GM23338 (cell line): ENCODE measurements around the gene EYS. TPM values are rescaled to one million over a fixed set of nuclear protein-coding genes. Genes with fewer than 3 reads are reported as not detected.

Source experiments
- ATAC-seq: fragments of 200-7000 bp; cut with Tn5 transposase; 3 replicates; pipeline ENCODE4 v1.9.1; 2020
- DNase-seq: peaks from one replicate; pipeline ENCODE4 v3.0.0-alpha.2; 2015; ENCODE audit warnings: low spot score
- H2AFZ ChIP-seq: fragments of 200-600 bp; sonication (generic); 2 replicates; pipeline ENCODE4 v1.8.0; 2016; ENCODE audit warnings: antibody characterized with exemption, mild to moderate bottlenecking, moderate library complexity
- H3F3A ChIP-seq: fragments of 200-600 bp; sonication (generic); replicated peaks from 2 replicates; pipeline ENCODE4 v1.8.0; 2017; ENCODE audit warnings: antibody characterized with exemption, mixed run types, low read depth
- H3K27ac ChIP-seq: fragments of 200-600 bp; sonication (generic); 2 replicates; pipeline ENCODE4 v1.6.1; 2016; ENCODE audit warnings: low read depth
- H3K27me3 ChIP-seq: fragments of 200-600 bp; sonication (generic); 2 replicates; pipeline ENCODE4 v1.8.0; 2016; ENCODE audit warnings: mild to moderate bottlenecking, mixed run types, moderate library complexity; ENCODE audit not compliant: insufficient read depth
- H3K36me3 ChIP-seq: fragments of 200-600 bp; sonication (generic); 2 replicates; pipeline ENCODE4 v1.8.0; 2016; ENCODE audit warnings: mild to moderate bottlenecking; ENCODE audit not compliant: insufficient read depth
- H3K4me1 ChIP-seq: fragments of 200-600 bp; sonication (generic); 2 replicates; pipeline ENCODE4 v1.8.0; 2016; ENCODE audit warnings: mild to moderate bottlenecking, moderate library complexity; ENCODE audit not compliant: insufficient read depth
- H3K4me2 ChIP-seq: fragments of 200-600 bp; sonication (generic); 2 replicates; pipeline ENCODE4 v1.7.1; 2017; ENCODE audit warnings: mixed run types
- H3K4me3 ChIP-seq: fragments of 200-600 bp; sonication (generic); 2 replicates; pipeline ENCODE4 v1.6.1; 2016; ENCODE audit warnings: mixed run types
- H3K79me2 ChIP-seq: fragments of 200-600 bp; sonication (generic); replicated peaks from 2 replicates; pipeline ENCODE4 v1.8.0; 2017; ENCODE audit warnings: mild to moderate bottlenecking; ENCODE audit not compliant: insufficient read depth
- H3K9me2 ChIP-seq: fragments of 200-600 bp; sonication (generic); 2 replicates; pipeline ENCODE4 v1.8.0; 2017; ENCODE audit not compliant: insufficient read depth
- H4K20me1 ChIP-seq: fragments of 200-600 bp; sonication (generic); replicated peaks from 2 replicates; pipeline ENCODE4 v1.8.0; 2017; ENCODE audit warnings: mild to moderate bottlenecking; ENCODE audit not compliant: insufficient read depth
- H3K27ac Mint-ChIP-seq: 2 replicates; pipeline ENCODE4 v1.8.0; 2020; ENCODE audit warnings: inconsistent platforms, mild to moderate bottlenecking, moderate library complexity, mixed read lengths
- H3K27me3 Mint-ChIP-seq: 3 replicates; pipeline ENCODE4 v1.8.0; 2022; ENCODE audit warnings: low read depth, mild to moderate bottlenecking, moderate library complexity, mixed read lengths, inconsistent platforms; ENCODE audit not compliant: insufficient read depth, poor library complexity
- H3K36me3 Mint-ChIP-seq: 3 replicates; pipeline ENCODE4 v1.8.0; 2021; ENCODE audit warnings: low read depth, mild to moderate bottlenecking, inconsistent platforms, moderate library complexity, mixed read lengths
- H3K4me1 Mint-ChIP-seq: 3 replicates; pipeline ENCODE4 v1.8.0; 2020; ENCODE audit warnings: mild to moderate bottlenecking, inconsistent platforms, mixed read lengths
- H3K4me3 Mint-ChIP-seq: 3 replicates; pipeline ENCODE4 v1.8.0; 2021; ENCODE audit warnings: moderate library complexity, mild to moderate bottlenecking, inconsistent platforms, mixed read lengths
- H3K9me3 Mint-ChIP-seq: 3 replicates; pipeline ENCODE4 v1.8.0; 2020; ENCODE audit warnings: moderate library complexity, mild to moderate bottlenecking, inconsistent platforms, mixed read lengths
- CREB1 ChIP-seq: fragments of 250-450 bp; sonication (Bioruptor Pico); IDR thresholded peaks from 2 replicates; pipeline ENCODE4 v1.5.0; 2020; ENCODE audit warnings: low read depth, mild to moderate bottlenecking, moderate library complexity
- EZH2 ChIP-seq: fragments of 200-600 bp; sonication (generic); IDR thresholded peaks from one replicate; pipeline ENCODE4 v1.8.0; 2017; ENCODE audit warnings: antibody characterized with exemption, mild to moderate bottlenecking, low read depth; ENCODE audit not compliant: unreplicated experiment
- EZH2phosphoT487 ChIP-seq: fragments of 200-600 bp; sonication (generic); IDR thresholded peaks from one replicate; pipeline ENCODE4 v1.8.1; 2018; ENCODE audit warnings: antibody characterized with exemption; ENCODE audit not compliant: unreplicated experiment
- JUNB ChIP-seq: IDR thresholded peaks from one replicate; pipeline ENCODE4 v1.6.1; 2016; ENCODE audit warnings: antibody characterized with exemption; ENCODE audit not compliant: unreplicated experiment
- NANOG ChIP-seq: IDR thresholded peaks from 2 replicates; pipeline ENCODE4 v1.6.1; 2016; ENCODE audit warnings: antibody characterized with exemption, borderline replicate concordance
- POLR2AphosphoS5 ChIP-seq: IDR thresholded peaks from 2 replicates; pipeline ENCODE4 v1.6.1; 2016; ENCODE audit warnings: antibody characterized with exemption, low read depth
- STAT1 ChIP-seq: IDR thresholded peaks from one replicate; pipeline ENCODE4 v1.6.1; 2016; ENCODE audit warnings: antibody characterized with exemption; ENCODE audit not compliant: unreplicated experiment
- ZNF114 ChIP-seq: fragments of 250-450 bp; sonication (Bioruptor Pico); IDR thresholded peaks from 2 replicates; pipeline ENCODE4 v1.5.0; 2020; ENCODE audit warnings: mild to moderate bottlenecking, moderate library complexity
- ZNF331 ChIP-seq: fragments of 250-450 bp; sonication (Bioruptor Pico); IDR thresholded peaks from 2 replicates; pipeline ENCODE4 v1.5.0; 2020; ENCODE audit warnings: low read depth, mild to moderate bottlenecking, moderate library complexity
- polyA plus RNA-seq: library from polyadenylated mRNA; unstranded; fragments of >200 nt; fragmentation: Nextera tagmentation; extraction: Ambion mirVana; gene quantifications from 2 replicates; pipeline ENCODE4 v1.2.1, GENCODE V29; 2016
- total RNA-seq: library from RNA; depleted of rRNA; stranded (reverse); fragments of >200 nt; shearing (Covaris generic); gene quantifications from 2 replicates; pipeline ENCODE4 v1.2.3, GENCODE V29; 2014
- TF ChIP-seq, protein P1 (sequence below): IDR thresholded peaks from 2 replicates; pipeline ENCODE4 v1.6.1; 2016; ENCODE audit warnings: antibody characterized with exemption
- TF ChIP-seq, protein P2 (sequence below), 2 experiments: fragments of 200-600 bp in 1 of 2; sonication (generic) in 1 of 2; conservative IDR thresholded peaks; 2 replicates each; pipeline versions ENCODE4 v1.5.1 to v1.6.1; 2016 to 2017; ENCODE audit warnings: antibody characterized with exemption in 2 of 2, low read depth in 2 of 2, mild to moderate bottlenecking in 2 of 2, moderate library complexity in 1 of 2
- TF ChIP-seq, protein P3 (sequence below): fragments of 250-450 bp; sonication (Bioruptor Pico); IDR thresholded peaks from 2 replicates; pipeline ENCODE4 v1.5.0; 2020; ENCODE audit warnings: mild to moderate bottlenecking, moderate library complexity
- TF ChIP-seq, protein P4 (sequence below): IDR thresholded peaks from one replicate; pipeline ENCODE4 v1.6.1; 2018; ENCODE audit warnings: antibody characterized with exemption; ENCODE audit not compliant: unreplicated experiment

EYS gene
- total and polyA plus RNA-seq, 2 experiments from 2014 or later, result 0.38 to 0.52 TPM

DNA sequence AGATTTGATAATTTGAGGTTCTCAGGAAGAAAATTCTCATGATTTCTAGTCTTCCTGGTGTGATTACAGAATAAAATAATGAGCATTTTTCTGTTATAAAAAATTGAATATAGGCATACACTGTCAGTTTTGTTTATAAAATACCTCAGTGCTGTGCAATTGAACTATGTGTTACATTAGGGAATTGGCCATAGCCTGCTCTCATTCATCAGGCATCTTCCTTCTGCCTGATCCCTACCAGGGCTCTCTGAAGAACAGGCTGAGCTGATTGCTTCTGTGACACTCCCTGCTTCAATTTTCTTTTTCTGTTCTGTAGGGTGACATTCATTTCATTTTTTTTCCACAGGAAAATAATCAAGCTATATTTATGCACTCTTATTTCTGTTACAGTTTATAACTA is 1908.6 kb downstream of the EYS start:
- H3K4me2 ChIP-seq, result no peak overlapping the region
- no peaks in the 10 kb centered on the region for H3K36me3 ChIP-seq
- no peak overlapping the region for H3K27ac Mint-ChIP-seq
- H3K4me1 Mint-ChIP-seq, result no peaks in the 10 kb centered on the region; the same call in 1 of the 3 replicates
- H4K20me1 ChIP-seq, result no peaks in the 10 kb centered on the region; the same call in 1 of the 2 replicates
- H3K4me1 ChIP-seq, result peaks cover 5% of the 10 kb centered on the region
- no peaks in the 10 kb centered on the region for H3K27me3 Mint-ChIP-seq
- ATAC-seq (no peak), DNase-seq (no peak)
- TF ChIP-seq ZNF114 (no peak), JUNB (no peak), NANOG (no peak), STAT1 (no peak), POLR2AphosphoS5 (no peak), EZH2 (no peak), CREB1 (CRISPR knock-in tag) (no peak), ZNF331 (no peak), EZH2phosphoT487 (no peak)
- TF ChIP-seq, protein P1, sequence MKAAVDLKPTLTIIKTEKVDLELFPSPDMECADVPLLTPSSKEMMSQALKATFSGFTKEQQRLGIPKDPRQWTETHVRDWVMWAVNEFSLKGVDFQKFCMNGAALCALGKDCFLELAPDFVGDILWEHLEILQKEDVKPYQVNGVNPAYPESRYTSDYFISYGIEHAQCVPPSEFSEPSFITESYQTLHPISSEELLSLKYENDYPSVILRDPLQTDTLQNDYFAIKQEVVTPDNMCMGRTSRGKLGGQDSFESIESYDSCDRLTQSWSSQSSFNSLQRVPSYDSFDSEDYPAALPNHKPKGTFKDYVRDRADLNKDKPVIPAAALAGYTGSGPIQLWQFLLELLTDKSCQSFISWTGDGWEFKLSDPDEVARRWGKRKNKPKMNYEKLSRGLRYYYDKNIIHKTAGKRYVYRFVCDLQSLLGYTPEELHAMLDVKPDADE, result no peak
- TF ChIP-seq, protein P2, sequence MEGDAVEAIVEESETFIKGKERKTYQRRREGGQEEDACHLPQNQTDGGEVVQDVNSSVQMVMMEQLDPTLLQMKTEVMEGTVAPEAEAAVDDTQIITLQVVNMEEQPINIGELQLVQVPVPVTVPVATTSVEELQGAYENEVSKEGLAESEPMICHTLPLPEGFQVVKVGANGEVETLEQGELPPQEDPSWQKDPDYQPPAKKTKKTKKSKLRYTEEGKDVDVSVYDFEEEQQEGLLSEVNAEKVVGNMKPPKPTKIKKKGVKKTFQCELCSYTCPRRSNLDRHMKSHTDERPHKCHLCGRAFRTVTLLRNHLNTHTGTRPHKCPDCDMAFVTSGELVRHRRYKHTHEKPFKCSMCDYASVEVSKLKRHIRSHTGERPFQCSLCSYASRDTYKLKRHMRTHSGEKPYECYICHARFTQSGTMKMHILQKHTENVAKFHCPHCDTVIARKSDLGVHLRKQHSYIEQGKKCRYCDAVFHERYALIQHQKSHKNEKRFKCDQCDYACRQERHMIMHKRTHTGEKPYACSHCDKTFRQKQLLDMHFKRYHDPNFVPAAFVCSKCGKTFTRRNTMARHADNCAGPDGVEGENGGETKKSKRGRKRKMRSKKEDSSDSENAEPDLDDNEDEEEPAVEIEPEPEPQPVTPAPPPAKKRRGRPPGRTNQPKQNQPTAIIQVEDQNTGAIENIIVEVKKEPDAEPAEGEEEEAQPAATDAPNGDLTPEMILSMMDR (conservative IDR thresholded peaks at IDR 0.05; ENCODE audit: low read depth in 2 of 2), result no peak
- TF ChIP-seq, protein P3, sequence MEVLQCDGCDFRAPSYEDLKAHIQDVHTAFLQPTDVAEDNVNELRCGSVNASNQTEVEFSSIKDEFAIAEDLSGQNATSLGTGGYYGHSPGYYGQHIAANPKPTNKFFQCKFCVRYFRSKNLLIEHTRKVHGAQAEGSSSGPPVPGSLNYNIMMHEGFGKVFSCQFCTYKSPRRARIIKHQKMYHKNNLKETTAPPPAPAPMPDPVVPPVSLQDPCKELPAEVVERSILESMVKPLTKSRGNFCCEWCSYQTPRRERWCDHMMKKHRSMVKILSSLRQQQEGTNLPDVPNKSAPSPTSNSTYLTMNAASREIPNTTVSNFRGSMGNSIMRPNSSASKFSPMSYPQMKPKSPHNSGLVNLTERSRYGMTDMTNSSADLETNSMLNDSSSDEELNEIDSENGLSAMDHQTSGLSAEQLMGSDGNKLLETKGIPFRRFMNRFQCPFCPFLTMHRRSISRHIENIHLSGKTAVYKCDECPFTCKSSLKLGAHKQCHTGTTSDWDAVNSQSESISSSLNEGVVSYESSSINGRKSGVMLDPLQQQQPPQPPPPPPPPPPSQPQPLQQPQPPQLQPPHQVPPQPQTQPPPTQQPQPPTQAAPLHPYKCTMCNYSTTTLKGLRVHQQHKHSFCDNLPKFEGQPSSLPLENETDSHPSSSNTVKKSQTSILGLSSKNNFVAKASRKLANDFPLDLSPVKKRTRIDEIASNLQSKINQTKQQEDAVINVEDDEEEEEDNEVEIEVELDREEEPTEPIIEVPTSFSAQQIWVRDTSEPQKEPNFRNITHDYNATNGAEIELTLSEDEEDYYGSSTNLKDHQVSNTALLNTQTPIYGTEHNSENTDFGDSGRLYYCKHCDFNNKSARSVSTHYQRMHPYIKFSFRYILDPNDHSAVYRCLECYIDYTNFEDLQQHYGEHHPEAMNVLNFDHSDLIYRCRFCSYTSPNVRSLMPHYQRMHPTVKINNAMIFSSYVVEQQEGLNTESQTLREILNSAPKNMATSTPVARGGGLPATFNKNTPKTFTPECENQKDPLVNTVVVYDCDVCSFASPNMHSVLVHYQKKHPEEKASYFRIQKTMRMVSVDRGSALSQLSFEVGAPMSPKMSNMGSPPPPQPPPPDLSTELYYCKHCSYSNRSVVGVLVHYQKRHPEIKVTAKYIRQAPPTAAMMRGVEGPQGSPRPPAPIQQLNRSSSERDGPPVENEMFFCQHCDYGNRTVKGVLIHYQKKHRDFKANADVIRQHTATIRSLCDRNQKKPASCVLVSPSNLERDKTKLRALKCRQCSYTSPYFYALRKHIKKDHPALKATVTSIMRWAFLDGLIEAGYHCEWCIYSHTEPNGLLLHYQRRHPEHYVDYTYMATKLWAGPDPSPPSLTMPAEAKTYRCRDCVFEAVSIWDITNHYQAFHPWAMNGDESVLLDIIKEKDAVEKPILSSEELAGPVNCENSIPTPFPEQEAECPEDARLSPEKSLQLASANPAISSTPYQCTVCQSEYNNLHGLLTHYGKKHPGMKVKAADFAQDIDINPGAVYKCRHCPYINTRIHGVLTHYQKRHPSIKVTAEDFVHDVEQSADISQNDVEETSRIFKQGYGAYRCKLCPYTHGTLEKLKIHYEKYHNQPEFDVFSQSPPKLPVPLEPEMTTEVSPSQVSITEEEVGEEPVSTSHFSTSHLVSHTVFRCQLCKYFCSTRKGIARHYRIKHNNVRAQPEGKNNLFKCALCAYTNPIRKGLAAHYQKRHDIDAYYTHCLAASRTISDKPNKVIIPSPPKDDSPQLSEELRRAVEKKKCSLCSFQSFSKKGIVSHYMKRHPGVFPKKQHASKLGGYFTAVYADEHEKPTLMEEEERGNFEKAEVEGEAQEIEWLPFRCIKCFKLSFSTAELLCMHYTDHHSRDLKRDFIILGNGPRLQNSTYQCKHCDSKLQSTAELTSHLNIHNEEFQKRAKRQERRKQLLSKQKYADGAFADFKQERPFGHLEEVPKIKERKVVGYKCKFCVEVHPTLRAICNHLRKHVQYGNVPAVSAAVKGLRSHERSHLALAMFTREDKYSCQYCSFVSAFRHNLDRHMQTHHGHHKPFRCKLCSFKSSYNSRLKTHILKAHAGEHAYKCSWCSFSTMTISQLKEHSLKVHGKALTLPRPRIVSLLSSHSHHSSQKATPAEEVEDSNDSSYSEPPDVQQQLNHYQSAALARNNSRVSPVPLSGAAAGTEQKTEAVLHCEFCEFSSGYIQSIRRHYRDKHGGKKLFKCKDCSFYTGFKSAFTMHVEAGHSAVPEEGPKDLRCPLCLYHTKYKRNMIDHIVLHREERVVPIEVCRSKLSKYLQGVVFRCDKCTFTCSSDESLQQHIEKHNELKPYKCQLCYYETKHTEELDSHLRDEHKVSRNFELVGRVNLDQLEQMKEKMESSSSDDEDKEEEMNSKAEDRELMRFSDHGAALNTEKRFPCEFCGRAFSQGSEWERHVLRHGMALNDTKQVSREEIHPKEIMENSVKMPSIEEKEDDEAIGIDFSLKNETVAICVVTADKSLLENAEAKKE, result no peak
- TF ChIP-seq, protein P4, sequence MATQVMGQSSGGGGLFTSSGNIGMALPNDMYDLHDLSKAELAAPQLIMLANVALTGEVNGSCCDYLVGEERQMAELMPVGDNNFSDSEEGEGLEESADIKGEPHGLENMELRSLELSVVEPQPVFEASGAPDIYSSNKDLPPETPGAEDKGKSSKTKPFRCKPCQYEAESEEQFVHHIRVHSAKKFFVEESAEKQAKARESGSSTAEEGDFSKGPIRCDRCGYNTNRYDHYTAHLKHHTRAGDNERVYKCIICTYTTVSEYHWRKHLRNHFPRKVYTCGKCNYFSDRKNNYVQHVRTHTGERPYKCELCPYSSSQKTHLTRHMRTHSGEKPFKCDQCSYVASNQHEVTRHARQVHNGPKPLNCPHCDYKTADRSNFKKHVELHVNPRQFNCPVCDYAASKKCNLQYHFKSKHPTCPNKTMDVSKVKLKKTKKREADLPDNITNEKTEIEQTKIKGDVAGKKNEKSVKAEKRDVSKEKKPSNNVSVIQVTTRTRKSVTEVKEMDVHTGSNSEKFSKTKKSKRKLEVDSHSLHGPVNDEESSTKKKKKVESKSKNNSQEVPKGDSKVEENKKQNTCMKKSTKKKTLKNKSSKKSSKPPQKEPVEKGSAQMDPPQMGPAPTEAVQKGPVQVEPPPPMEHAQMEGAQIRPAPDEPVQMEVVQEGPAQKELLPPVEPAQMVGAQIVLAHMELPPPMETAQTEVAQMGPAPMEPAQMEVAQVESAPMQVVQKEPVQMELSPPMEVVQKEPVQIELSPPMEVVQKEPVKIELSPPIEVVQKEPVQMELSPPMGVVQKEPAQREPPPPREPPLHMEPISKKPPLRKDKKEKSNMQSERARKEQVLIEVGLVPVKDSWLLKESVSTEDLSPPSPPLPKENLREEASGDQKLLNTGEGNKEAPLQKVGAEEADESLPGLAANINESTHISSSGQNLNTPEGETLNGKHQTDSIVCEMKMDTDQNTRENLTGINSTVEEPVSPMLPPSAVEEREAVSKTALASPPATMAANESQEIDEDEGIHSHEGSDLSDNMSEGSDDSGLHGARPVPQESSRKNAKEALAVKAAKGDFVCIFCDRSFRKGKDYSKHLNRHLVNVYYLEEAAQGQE, result no peak
- no peaks in the 10 kb centered on the region; the same call in 1 of the 3 replicates for H3K9me3 Mint-ChIP-seq
- H3K4me3 ChIP-seq, result no peak overlapping the region
- H3K27me3 ChIP-seq, result no peaks in the 10 kb centered on the region
- H3K36me3 Mint-ChIP-seq, result no peaks in the 10 kb centered on the region
- no peaks in the 10 kb centered on the region for H3F3A ChIP-seq
- no peak overlapping the region for H3K4me3 Mint-ChIP-seq
- H2AFZ ChIP-seq, result no peak overlapping the region
- no peak overlapping the region for H3K27ac ChIP-seq
- no peaks in the 10 kb centered on the region for H3K9me2 ChIP-seq
- H3K79me2 ChIP-seq, result no peaks in the 10 kb centered on the region
